ENCODE results near the gene HTR4. TPM values are rescaled to one million over a fixed set of nuclear protein-coding genes. Genes with fewer than 3 reads are reported as not detected.

Gene HTR4
- polyA plus RNA-seq, 1 of the 3 experiments (the other 2 are of a cell fraction): not detected

DNA sequence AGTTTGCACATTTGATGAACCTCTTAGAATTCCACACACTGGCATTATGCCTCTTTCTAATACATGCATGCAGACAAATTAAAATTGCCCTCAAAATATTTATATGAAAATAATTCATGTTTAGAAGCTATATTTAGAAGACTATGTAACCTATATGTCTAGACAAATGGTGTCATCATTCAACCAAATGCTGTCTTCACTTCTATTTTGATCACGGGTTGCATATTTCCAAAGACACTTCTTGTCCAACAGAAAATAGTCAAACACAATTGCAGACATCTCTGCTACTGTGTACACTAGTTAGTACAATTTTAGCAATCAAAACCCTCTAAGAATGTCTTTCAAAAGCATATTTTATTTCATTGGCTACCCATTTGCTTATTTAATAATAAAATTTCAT lies 156.6 kb downstream of the HTR4 start:
- Histone ChIP-seq H3K9me2 (no peaks in the 10 kb centered on the region), H3K79me2 (ENCODE audit: insufficient read depth) (no peaks in the 10 kb centered on the region), H3K4me1 (ENCODE audit: control insufficient read depth in 1 of 2, insufficient read depth in 2 of 2, low read depth in 1 of 2, low read length in 1 of 2) (no peaks in the 10 kb centered on the region), H3K9me3 (no peaks in the 10 kb centered on the region), H3K4me2 (no peak overlapping the region), H3K9ac (no peak overlapping the region), H4K20me1 (ENCODE audit: insufficient read depth) (no peaks in the 10 kb centered on the region), H3K27ac (ENCODE audit: low read depth in 2 of 2, low read length in 1 of 2) (no peak overlapping the region), H3K4me3 (ENCODE audit: low read depth in 2 of 2, low read length in 1 of 2) (no peak overlapping the region), H3K36me3 (replicated peaks in 1 of 2; ENCODE audit: control insufficient read depth in 1 of 2, insufficient read depth in 2 of 2, low read length in 1 of 2) (no peaks in the 10 kb centered on the region), H2AFZ (ENCODE audit: low read depth) (no peak overlapping the region), H3F3A (replicated peaks; ENCODE audit: insufficient read depth) (no peaks in the 10 kb centered on the region), H3K27me3 (ENCODE audit: insufficient read depth) (no peaks in the 10 kb centered on the region; the same call in 1 of the 2 replicates)
- ChIA-PET CTCF (no interaction called here), POLR2A (no interaction called here)
- TF ChIP-seq SMC3 (IDR thresholded peaks at IDR 0.05; ENCODE audit: low read depth, low read length) (no peak), NRF1 (IDR thresholded peaks at IDR 0.05; ENCODE audit: low read depth, low read length) (no peak), FOXM1 (IDR thresholded peaks at IDR 0.05; ENCODE audit: low read depth) (no peak), YY1 (IDR thresholded peaks at IDR 0.05; ENCODE audit: low read depth) (no peak), POLR2AphosphoS5 (IDR thresholded peaks at IDR 0.05; ENCODE audit: low read depth, low read length) (no peak), MAX (IDR thresholded peaks at IDR 0.05; ENCODE audit: low read depth) (no peak), USF2 (IDR thresholded peaks at IDR 0.05; ENCODE audit: borderline replicate concordance, low read depth, low read length) (no peak), ELF1 (IDR thresholded peaks at IDR 0.05) (no peak), RCOR1 (IDR thresholded peaks at IDR 0.05; ENCODE audit: low read length) (no peak), SIN3A (IDR thresholded peaks at IDR 0.05; ENCODE audit: borderline replicate concordance, low read depth, low read length) (no peak), CTCF (IDR thresholded peaks at IDR 0.05) (no peak), NFIC (IDR thresholded peaks at IDR 0.05; ENCODE audit: borderline replicate concordance) (no peak)
- no peak for DNase-seq
- WGBS (ENCODE audit: low lambda C conversion rate): 33% methylated on average over 1 of the region's 1 CpG

DNA sequence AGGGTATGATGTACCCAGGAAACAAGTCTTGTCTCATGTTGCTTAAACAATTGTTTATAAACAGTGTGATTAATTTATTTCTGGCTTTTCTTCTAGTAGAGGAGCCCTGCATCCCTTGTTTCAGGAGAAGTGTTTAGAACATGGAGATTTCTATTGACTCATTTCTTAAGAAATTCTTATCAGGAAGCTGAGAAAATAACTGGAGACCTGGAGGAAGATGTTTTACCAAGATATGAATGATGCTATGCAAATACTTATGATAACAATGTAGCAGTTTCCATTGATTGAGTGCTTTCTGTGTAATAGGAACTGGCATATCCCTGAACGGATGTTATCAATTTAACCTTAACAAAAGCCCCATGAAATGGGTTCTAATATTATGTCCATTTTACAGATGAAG lies 162.0 kb downstream of the HTR4 start:
- Histone ChIP-seq H3F3A (replicated peaks; ENCODE audit: insufficient read depth) (no peaks in the 10 kb centered on the region), H3K27ac (ENCODE audit: low read depth in 2 of 2, low read length in 1 of 2) (no peak overlapping the region), H3K4me1 (ENCODE audit: control insufficient read depth in 1 of 2, insufficient read depth in 2 of 2, low read depth in 1 of 2, low read length in 1 of 2) (no peaks in the 10 kb centered on the region), H3K36me3 (replicated peaks in 1 of 2; ENCODE audit: control insufficient read depth in 1 of 2, insufficient read depth in 2 of 2, low read length in 1 of 2) (no peaks in the 10 kb centered on the region), H4K20me1 (ENCODE audit: insufficient read depth) (no peaks in the 10 kb centered on the region), H3K9me2 (no peaks in the 10 kb centered on the region), H2AFZ (ENCODE audit: low read depth) (no peak overlapping the region), H3K9ac (no peak overlapping the region), H3K4me2 (no peak overlapping the region), H3K4me3 (ENCODE audit: low read depth in 2 of 2, low read length in 1 of 2) (no peak overlapping the region), H3K27me3 (ENCODE audit: insufficient read depth) (no peaks in the 10 kb centered on the region; the same call in 1 of the 2 replicates), H3K79me2 (ENCODE audit: insufficient read depth) (no peaks in the 10 kb centered on the region), H3K9me3 (no peaks in the 10 kb centered on the region)
- no peak for DNase-seq
- POLR2A ChIA-PET: no interaction called here
- TF ChIP-seq ZBTB33 (IDR thresholded peaks at IDR 0.05; ENCODE audit: borderline replicate concordance, low read depth) (no peak), CHD2 (IDR thresholded peaks at IDR 0.05; ENCODE audit: low read length, partially characterized antibody) (no peak), ELF1 (IDR thresholded peaks at IDR 0.05) (no peak), SMC3 (IDR thresholded peaks at IDR 0.05; ENCODE audit: low read depth, low read length) (no peak), TCF12 (IDR thresholded peaks at IDR 0.05) (no peak), MAX (IDR thresholded peaks at IDR 0.05; ENCODE audit: low read depth) (no peak), REST (IDR thresholded peaks at IDR 0.05; ENCODE audit: low read depth, low read length) (no peak)
- WGBS (ENCODE audit: low lambda C conversion rate): 42% methylated on average over 1 of the region's 1 CpG
- CTCF ChIA-PET: interaction anchor here (1.4 to 1.6 kb wide), 3 partner anchors 9 to 542 kb away, joined by 3 to 11 read pairs (median 4); no protein-coding TSS in a partner anchor

Data from SK-N-SH (cell line).